Prostate gland (tissue), 2 donors: Measurements from ENCODE around the gene RGMA.

Source experiments
- CTCF ChIP-seq, 4 experiments: fragments of 200-600 bp in 2 of 4; fragments of 450-650 bp in 2 of 4; sonication (generic) in 2 of 4; IDR thresholded peaks; 1 replicate in 3 of 4; 2 replicates in 1 of 4; pipeline ENCODE4 v1.5.1; 2016 to 2019; ENCODE audit warnings: antibody characterized with exemption in 4 of 4, mild to moderate bottlenecking in 2 of 4, moderate library complexity in 2 of 4
- POLR2A ChIP-seq: fragments of 450-650 bp; IDR thresholded peaks from one replicate; pipeline ENCODE4 v1.6.1; 2016; ENCODE audit warnings: antibody characterized with exemption, mild to moderate bottlenecking

- TF ChIP-seq CTCF (IDR thresholded peaks at IDR 0.05) (no peak), POLR2A (no peak)
These were observed 21.6 kb upstream of the RGMA start for GRCh38 chr15:93110502-93111040.
